ENCODE data around the gene DBN1.

Gene DBN1

GRCh38 chr5:177504086-177505056, 30.9 kb upstream of the DBN1 start:
- DNase-seq = no peak

- DNase-seq = no peak
Observed at GRCh38 chr5:177503351-177504085, 30.1 kb upstream of the DBN1 start.

GRCh38 chr5:177502886-177503285, 29.5 kb upstream of the DBN1 start:
- DNase-seq = no peak

GRCh38 chr5:177501874-177502678, 28.6 kb upstream of the DBN1 start:
- no peak for DNase-seq

- DNase-seq = peak; percentile 96
Observed at GRCh38 chr5:177500685-177501522, 27.5 kb upstream of the DBN1 start.

GRCh38 chr5:177499842-177500241, 26.4 kb upstream of the DBN1 start:
- DNase-seq = no peak

GRCh38 chr5:177498013-177498787, 24.8 kb upstream of the DBN1 start:
- DNase-seq = peak; percentile 65

- DNase-seq = peak; percentile 98
Observed at GRCh38 chr5:177497292-177498012, 24.0 kb upstream of the DBN1 start, which contains the start of gene PDLIM7. Gene PDLIM7, minus strand, starts transcription at chr5:177497604. Its CDS starts 1,092 bp downstream, at chr5:177496512.

- DNase-seq = no peak
Observed at GRCh38 chr5:177496727-177497291, 23.4 kb upstream of the DBN1 start.

- no peak for DNase-seq
Observed at GRCh38 chr5:177496070-177496726, 22.8 kb upstream of the DBN1 start.

- DNase-seq = no peak
Observed at GRCh38 chr5:177495243-177496060, 22.0 kb upstream of the DBN1 start.

- DNase-seq = peak; percentile 68
Observed at GRCh38 chr5:177494346-177495195, 21.1 kb upstream of the DBN1 start.

GRCh38 chr5:177493795-177494345, 20.4 kb upstream of the DBN1 start:
- no peak for DNase-seq

GRCh38 chr5:177492841-177493240, 19.4 kb upstream of the DBN1 start:
- no peak for DNase-seq

GRCh38 chr5:177491983-177492746, 18.7 kb upstream of the DBN1 start:
- DNase-seq = no peak

GRCh38 chr5:177491429-177491945, 18.1 kb upstream of the DBN1 start:
- DNase-seq = no peak

All from activated CD8-positive, alpha-beta memory T cell treated with anti-CD3 and anti-CD28 coated beads for 24 hours (primary cell).